Measurements from ENCODE around the gene CNTNAP5.

CNTNAP5 gene

DNA sequence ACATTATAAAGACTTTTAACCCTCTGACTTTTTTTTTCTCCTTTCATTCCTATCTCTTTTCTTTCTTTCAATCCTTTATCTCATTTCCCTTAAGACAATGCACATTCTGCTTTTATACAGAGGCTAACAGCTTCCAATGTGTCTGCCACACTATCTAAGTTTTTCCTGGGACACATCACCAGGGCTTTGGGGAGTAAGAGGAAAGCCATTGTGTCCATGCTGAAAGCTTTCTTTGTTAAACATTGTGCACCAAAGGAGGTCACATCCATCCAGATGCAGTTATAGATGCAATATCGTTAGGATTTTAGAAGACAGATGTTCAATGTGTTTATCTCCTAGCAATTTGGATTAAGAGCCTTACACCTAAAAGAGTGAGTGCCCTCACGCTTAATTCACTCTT is 534.1 kb downstream of the CNTNAP5 start:
- H3K4me3 ChIP-seq (ENCODE audit: low read depth, low read length), result no peak overlapping the region
- DNase-seq (ENCODE audit: low read depth), result no peak
- TF ChIP-seq, protein P1, sequence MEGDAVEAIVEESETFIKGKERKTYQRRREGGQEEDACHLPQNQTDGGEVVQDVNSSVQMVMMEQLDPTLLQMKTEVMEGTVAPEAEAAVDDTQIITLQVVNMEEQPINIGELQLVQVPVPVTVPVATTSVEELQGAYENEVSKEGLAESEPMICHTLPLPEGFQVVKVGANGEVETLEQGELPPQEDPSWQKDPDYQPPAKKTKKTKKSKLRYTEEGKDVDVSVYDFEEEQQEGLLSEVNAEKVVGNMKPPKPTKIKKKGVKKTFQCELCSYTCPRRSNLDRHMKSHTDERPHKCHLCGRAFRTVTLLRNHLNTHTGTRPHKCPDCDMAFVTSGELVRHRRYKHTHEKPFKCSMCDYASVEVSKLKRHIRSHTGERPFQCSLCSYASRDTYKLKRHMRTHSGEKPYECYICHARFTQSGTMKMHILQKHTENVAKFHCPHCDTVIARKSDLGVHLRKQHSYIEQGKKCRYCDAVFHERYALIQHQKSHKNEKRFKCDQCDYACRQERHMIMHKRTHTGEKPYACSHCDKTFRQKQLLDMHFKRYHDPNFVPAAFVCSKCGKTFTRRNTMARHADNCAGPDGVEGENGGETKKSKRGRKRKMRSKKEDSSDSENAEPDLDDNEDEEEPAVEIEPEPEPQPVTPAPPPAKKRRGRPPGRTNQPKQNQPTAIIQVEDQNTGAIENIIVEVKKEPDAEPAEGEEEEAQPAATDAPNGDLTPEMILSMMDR (IDR thresholded peaks at IDR 0.05; ENCODE audit: insufficient read depth, low read depth, low read length, missing control alignments), result no peak

DNA sequence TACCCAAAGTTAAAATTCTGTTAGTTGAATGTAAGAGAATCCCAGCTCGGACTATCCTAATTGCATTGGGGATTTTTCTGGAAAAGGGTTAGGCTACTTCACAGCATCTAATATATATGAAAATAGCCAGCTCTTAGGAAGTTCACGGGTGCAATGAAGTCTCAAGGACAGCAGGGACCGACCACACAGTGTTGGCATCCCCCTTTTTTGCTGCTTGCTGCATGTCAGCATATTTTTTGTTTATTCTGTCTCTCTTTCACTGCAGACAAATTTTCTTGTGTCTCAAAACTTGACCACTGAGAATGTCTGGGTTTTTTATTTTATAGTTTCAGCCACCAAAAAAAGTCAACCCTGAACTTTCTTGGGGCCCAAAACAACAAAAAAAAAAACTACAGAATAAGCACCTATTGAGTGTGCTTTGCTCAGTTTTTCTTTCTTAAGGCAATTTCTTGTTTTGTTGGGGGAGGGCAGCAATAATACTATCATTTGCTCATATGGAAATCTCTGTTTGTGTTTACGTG is 535.6 kb downstream of the CNTNAP5 start:
- TF ChIP-seq, protein P1 (IDR thresholded peaks at IDR 0.05; ENCODE audit: insufficient read depth, low read depth, low read length, missing control alignments), result no peak
- H3K4me3 ChIP-seq (ENCODE audit: low read depth, low read length), result no peak overlapping the region
- DNase-seq (ENCODE audit: low read depth), result no peak

DNA sequence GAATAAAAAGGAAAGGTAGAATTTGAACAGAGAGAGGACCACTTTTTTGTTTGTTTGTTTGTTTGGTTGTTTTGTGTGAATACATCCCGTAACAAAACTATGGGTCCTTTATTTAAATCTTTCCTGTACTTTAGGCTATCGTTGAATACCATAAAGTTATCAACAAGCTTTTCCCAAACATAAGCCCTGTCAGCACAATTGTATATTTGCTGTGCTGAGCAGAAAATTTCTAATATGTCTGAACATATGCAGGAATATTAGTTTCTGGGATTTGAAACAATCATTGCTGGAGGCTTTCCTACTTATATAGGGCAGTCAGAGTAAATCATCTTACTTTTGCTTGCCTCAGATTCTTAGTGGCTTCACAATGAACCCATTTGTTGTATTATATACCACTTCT is 536.4 kb downstream of the CNTNAP5 start:
- no peak for DNase-seq (ENCODE audit: low read depth)
- no peak overlapping the region for H3K4me3 ChIP-seq (ENCODE audit: low read depth, low read length)
- TF ChIP-seq, protein P1 (IDR thresholded peaks at IDR 0.05; ENCODE audit: insufficient read depth, low read depth, low read length, missing control alignments), result no peak

DNA sequence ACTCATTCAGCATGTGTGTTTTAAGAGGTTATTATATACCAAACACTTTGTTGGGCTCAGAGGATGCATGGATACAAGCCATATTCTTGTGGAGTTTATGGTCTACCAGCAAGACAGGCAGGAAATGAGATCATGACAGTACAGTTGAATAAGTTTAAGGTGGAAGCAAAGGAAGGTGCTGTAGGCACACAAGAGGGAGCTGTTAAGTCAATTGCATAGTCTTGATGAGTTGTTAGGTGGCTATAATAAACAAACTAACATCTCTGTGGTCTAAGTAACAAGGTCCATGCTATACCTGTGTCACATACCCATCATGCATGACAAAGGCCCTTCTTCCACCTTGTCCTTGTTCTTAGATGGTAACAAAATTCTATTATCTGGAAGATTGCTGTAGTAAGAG is 538.3 kb downstream of the CNTNAP5 start:
- DNase-seq (ENCODE audit: low read depth), result no peak
- TF ChIP-seq, protein P1 (IDR thresholded peaks at IDR 0.05; ENCODE audit: insufficient read depth, low read depth, low read length, missing control alignments), result no peak
- H3K4me3 ChIP-seq (ENCODE audit: low read depth, low read length), result no peak overlapping the region

DNA sequence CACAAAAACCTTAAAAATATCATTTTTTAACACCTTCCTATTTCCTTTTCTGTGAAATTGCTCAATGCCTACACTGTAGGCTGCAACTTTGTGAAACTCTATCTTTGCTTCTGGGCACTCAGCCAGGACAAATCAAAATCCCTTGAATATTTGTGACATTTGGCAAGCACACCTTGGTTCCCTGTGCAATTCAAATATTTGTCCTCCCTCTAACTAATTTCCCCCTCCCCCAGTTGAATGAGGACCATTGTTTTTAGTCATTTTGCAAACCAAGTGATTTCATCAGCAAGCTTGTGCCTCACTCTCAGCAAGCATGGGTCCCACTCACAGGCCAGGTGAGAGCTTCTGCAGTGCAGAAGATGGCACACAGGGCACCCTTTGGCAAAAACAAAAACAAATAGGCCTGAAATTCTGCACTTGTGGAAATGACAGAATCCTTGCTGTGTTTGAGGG is 541.5 kb downstream of the CNTNAP5 start:
- TF ChIP-seq, protein P1 (IDR thresholded peaks at IDR 0.05; ENCODE audit: insufficient read depth, low read depth, low read length, missing control alignments), result no peak
- H3K4me3 ChIP-seq (ENCODE audit: low read depth, low read length), result no peak overlapping the region
- DNase-seq (ENCODE audit: low read depth), result no peak

DNA sequence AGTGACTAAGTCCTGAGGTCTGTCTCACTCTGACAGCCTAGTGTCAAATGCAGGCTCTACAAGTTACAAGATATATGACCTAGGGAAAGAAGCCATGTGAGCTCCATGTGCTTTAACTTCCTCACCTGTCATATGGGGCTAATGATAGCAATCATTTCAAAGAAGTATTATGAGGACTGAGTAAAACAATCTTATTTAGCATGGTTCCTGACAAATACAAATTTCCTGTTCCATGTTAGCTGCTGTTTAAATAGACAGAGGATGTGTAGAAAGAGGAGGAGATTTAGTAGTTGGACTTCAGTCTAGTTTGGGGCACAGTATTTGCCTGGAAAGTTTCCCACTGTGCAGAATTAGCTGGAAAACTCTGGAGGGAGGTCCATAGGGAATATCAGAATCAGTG is 545.8 kb downstream of the CNTNAP5 start:
- TF ChIP-seq, protein P1 (IDR thresholded peaks at IDR 0.05; ENCODE audit: insufficient read depth, low read depth, low read length, missing control alignments), result no peak
- H3K4me3 ChIP-seq (ENCODE audit: low read depth, low read length), result no peak overlapping the region
- DNase-seq (ENCODE audit: low read depth), result no peak

DNA sequence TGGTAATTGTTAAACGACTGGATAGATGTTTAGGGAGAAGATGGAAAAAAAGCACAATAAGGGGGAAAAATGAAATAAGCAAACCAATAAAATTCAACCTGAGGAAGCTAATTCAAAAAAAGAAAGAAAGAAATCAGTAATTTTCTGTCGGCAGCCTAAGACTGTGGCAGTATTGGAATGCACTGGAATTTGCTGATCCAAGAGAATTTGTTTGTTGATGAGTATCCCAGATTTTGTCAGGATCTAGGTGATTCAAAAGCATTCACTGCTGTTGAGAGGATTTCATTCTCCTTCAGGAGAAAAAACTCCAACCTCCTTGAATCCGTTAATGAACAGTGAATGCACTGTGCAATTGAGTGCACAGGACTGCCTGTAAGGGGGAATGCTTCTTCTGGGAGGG is 546.7 kb downstream of the CNTNAP5 start:
- TF ChIP-seq, protein P1 (IDR thresholded peaks at IDR 0.05; ENCODE audit: insufficient read depth, low read depth, low read length, missing control alignments), result no peak

More for the DNA sequence above, 546.7 kb downstream of the CNTNAP5 start:
- no peak for DNase-seq (ENCODE audit: low read depth)
- H3K4me3 ChIP-seq (ENCODE audit: low read depth, low read length), result no peak overlapping the region
